Stomach smooth muscle (tissue), 2 donors: Measurements from ENCODE around the gene HSDL1.

Experiments
- H3K27ac ChIP-seq: one replicate; pipeline ENCODE4 v1.7.0; 2013; ENCODE audit warnings: mild to moderate bottlenecking, low read length, inconsistent platforms
- H3K27me3 ChIP-seq, 2 donors: one replicate each; pipeline ENCODE4 v1.7.0; 2013; ENCODE audit warnings: low read length in 2 of 2; ENCODE audit not compliant: insufficient read depth in 2 of 2, control insufficient read depth in 1 of 2
- H3K36me3 ChIP-seq, 2 donors: one replicate each; pipeline ENCODE4 v1.7.0; 2013; ENCODE audit warnings: low read length in 2 of 2; ENCODE audit not compliant: control insufficient read depth in 2 of 2, insufficient read depth in 2 of 2
- H3K4me1 ChIP-seq: one replicate; pipeline ENCODE4 v1.7.0; 2013; ENCODE audit warnings: low read length; ENCODE audit not compliant: control insufficient read depth, insufficient read depth
- H3K4me3 ChIP-seq, 2 donors: one replicate each; pipeline ENCODE4 v1.7.0; 2013; ENCODE audit warnings: low read length in 2 of 2
- H3K9ac ChIP-seq, 2 donors: one replicate each; pipeline ENCODE4 v1.7.0; 2013; ENCODE audit warnings: low read length in 2 of 2, mild to moderate bottlenecking in 1 of 2
- H3K9me3 ChIP-seq, 2 donors: one replicate each; pipeline ENCODE4 v1.7.0; 2013; ENCODE audit warnings: low read length in 2 of 2; ENCODE audit not compliant: control insufficient read depth in 2 of 2
- donor health status: healthy.
- donor health status: Pancreatic carcinoma.

HSDL1 gene

DNA sequence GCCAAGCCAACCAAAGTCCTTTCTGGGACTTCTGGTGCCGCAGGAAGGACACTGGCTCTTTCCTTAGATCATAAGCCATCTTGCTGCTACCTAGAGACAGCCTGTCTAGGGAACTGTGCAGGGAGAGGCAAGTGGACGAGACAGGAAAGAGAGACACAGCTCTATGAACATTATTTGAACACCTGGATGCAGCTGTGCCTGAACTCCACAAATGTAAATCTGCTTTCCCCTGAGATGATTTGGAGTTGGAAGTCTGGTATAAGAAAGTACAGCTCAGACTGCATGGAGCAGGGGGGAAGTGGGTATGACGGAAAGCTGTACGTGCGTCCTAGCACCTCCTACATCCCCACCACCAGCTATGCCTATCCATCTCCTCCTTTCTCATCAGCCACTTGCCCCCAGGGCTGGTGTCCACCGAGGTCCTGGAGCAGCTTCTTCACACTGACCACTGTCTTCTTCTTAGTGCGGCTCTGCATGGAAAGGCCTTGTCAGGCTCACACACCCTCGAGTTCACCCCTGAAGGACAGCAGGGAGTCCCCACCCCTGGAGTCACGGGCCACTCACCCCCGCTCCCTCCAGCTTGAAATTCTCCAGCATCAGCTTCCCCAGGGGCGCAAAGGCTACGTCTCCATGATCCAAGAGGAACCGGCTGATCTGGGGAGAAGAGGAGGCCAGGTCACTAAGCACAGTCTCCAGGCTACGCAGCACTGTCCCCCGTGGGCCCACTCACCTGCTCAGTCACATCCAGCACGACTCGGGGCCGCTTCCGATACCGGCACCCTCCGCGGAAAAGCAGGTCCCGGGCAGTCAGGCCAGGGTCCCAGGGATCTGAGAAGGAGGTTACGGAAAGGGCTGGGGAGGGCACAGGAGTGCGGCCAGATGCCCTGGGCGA lies 37.9 kb upstream of the HSDL1 start:
- Histone ChIP-seq H3K27ac (no peak overlapping the region), H3K4me3 (no peak overlapping the region), H3K9me3 (no peaks in the 10 kb centered on the region), H3K4me1 (peaks cover 22% of the 10 kb centered on the region), H3K36me3 (peaks cover 11 to 25% of the 10 kb centered on the region in 2 donors), H3K27me3 (no peaks in the 10 kb centered on the region), H3K9ac (no peak overlapping the region)

- Histone ChIP-seq H3K4me1 (peaks cover 28% of the 10 kb centered on the region), H3K27ac (no peak overlapping the region), H3K9me3 (no peaks in the 10 kb centered on the region), H3K27me3 (no peaks in the 10 kb centered on the region), H3K36me3 (peaks cover 11 to 25% of the 10 kb centered on the region in 2 donors), H3K9ac (no peak overlapping the region), H3K4me3 (no peak overlapping the region)
Observed at GRCh38 chr16:84182104-84182503, 37.1 kb upstream of the HSDL1 start.

GRCh38 chr16:84181144-84181915 lies 36.4 kb upstream of the HSDL1 start:
- H3K9ac ChIP-seq, result no peak overlapping the region
- peaks cover 11 to 25% of the 10 kb centered on the region in 2 donors for H3K36me3 ChIP-seq
- H3K27ac ChIP-seq, result no peak overlapping the region

GRCh38 chr16:84180519-84181140 lies 35.7 kb upstream of the HSDL1 start:
- Histone ChIP-seq H3K9me3 (no peaks in the 10 kb centered on the region), H3K9ac (no peak overlapping the region), H3K36me3 (peaks cover 11 to 25% of the 10 kb centered on the region in 2 donors), H3K4me3 (no peak overlapping the region), H3K27ac (no peak overlapping the region), H3K4me1 (peaks cover 30% of the 10 kb centered on the region), H3K27me3 (no peaks in the 10 kb centered on the region)

More at GRCh38 chr16:84181144-84181915, 36.4 kb upstream of the HSDL1 start:
- Histone ChIP-seq H3K4me3 (no peak overlapping the region), H3K4me1 (peaks cover 32% of the 10 kb centered on the region), H3K9me3 (no peaks in the 10 kb centered on the region), H3K27me3 (no peaks in the 10 kb centered on the region)

DNA sequence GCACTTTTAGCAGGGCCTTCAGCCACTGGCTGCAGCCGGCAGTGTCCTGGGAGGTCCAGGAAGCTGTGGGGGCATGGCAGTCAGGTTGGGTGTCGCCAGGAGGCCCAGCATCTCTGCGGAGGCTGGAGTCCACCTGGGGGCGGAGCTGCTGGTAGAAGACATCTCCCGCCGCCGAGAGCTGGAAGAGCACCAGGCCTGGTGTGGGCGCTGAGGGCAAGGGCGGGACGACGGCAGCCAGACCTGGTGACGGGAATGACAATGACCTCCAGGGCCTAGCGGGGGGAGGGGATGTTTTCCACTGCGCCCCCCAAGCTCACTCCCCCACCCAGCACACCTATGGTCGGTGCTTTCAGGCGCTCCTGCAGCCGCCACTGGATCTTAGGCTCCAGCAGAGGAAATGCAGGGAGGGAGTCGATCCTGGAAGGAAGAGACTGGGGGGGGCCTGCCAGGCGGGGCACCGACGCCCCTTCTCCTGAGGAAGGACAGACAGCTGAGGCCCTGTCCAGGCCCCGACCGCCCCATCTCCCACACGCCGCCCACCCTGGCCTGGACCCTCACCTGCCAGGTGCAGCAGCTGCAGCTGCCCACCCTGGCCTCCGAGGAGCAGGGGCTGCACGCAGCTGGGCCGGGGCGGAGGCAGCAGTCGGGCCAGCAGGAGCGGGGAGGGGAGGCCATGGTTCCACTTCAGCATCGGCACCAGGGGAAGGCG lies 34.8 kb upstream of the HSDL1 start:
- Histone ChIP-seq H3K9me3 (no peaks in the 10 kb centered on the region), H3K4me1 (peaks cover 30% of the 10 kb centered on the region), H3K27ac (no peak overlapping the region), H3K9ac (no peak overlapping the region), H3K36me3 (peaks cover 11 to 25% of the 10 kb centered on the region in 2 donors), H3K27me3 (no peaks in the 10 kb centered on the region), H3K4me3 (no peak overlapping the region)

GRCh38 chr16:84178892-84179611 lies 34.1 kb upstream of the HSDL1 start:
- Histone ChIP-seq H3K36me3 (peaks cover 11 to 23% of the 10 kb centered on the region in 2 donors), H3K9me3 (no peaks in the 10 kb centered on the region), H3K4me1 (peaks cover 28% of the 10 kb centered on the region), H3K9ac (no peak overlapping the region), H3K27me3 (no peaks in the 10 kb centered on the region), H3K27ac (peak overlapping the region; percentile 46), H3K4me3 (no peak overlapping the region)

DNA sequence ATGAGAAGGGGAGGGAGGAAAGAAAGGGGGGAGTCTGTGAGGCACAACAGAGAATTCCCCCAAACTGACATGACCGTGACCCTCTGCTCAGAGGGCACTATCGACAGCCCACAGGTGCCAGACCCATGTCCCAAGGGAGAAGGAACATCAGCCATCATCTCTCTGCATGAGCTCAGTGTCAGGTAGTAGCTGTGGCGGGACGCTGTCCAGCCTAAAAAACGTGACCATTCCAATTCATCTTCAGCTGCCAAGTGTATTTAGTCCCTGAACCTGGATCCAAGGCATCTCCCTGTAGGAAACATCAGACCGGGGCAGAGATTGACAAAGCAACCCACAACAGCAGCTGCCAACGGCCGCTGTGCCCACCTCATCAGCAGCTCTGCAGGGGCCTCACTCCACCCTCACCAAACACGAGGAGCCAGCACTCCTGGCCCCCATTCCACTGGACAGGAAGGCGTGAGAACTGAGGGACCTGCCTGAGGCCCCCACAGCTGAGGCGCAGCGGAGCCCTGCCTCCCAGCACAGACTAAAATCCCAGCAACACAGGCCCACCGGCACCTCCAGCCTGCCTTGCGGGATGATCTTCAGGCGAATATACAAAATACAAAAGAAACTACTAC lies 33.3 kb upstream of the HSDL1 start:
- Histone ChIP-seq H3K36me3 (peaks cover 11 to 18% of the 10 kb centered on the region in 2 donors), H3K4me3 (no peak overlapping the region), H3K9ac (peak overlapping the region; percentile 21 to 36), H3K27ac (peak overlapping the region; percentile 46), H3K4me1 (peaks cover 28% of the 10 kb centered on the region), H3K9me3 (no peaks in the 10 kb centered on the region), H3K27me3 (no peaks in the 10 kb centered on the region)

DNA sequence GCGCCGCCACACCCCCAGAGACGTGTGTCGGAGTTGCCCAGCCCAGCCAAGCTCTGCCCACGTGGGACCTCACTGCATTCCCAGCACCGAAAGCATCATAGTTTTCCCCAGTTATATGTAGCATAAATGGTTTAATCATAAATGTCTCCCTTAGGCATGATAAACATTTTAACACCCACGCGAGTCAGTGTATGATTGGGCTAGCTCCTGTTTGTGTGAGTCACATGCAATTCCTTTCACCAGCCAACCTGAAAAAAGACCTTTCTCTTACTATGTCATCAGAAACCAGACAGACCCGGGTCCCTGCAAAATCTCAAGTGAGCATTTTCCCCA lies 32.7 kb upstream of the HSDL1 start:
- H3K9ac ChIP-seq, result peak overlapping the region in 1 of 2 donors; percentile 21
- peaks cover 7 to 16% of the 10 kb centered on the region in 2 donors for H3K36me3 ChIP-seq
- peak overlapping the region; percentile 46 for H3K27ac ChIP-seq
- no peaks in the 10 kb centered on the region for H3K27me3 ChIP-seq
- peak overlapping the region in 1 of 2 donors; percentile 35 for H3K4me3 ChIP-seq
- no peaks in the 10 kb centered on the region for H3K9me3 ChIP-seq
- peaks cover 28% of the 10 kb centered on the region for H3K4me1 ChIP-seq

DNA sequence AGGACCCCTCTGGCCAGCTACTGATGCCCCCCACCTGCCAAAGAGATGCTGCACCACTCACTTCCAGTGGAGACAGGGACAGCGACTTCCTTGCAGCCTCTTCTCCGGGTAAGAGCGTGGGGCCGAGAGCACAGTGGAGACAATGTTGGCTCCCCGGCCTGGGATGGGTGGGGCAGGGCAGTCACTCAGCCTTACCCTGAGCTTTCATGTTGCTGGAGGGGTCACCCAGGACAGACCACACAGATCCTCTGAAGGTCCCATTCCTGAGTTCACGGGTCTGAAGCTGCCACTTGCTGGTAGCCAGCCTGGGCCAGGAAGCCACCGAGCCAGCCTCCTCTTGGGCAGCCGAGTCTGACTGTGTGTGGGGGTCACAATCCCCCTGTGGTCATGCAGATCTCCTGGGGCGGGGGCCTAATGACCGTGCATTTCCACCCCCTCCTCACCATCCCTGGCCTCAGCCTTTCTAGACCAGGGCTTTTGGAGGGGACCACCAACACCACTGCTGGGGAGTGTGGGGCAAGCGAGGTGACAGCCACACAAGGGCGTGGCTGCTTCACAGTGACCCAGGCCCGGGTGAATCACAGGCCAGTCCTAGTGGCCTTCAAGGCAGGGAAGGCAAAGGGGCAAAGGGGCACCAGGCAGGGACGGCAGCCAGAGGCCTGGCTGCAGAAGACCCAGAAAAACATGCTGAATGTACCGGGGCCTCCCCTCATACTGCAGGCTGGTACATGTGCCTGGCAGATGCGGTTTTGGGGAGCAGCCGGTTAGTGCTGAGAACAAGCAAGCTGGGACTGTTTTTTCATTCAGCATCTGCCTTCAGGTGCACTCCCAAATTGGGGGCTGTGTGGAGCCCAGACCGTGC lies 31.4 kb upstream of the HSDL1 start:
- Histone ChIP-seq H3K9ac (peak overlapping the region in 1 of 2 donors; percentile 51), H3K36me3 (peaks cover 5 to 6% of the 10 kb centered on the region in 2 donors), H3K4me1 (peaks cover 28% of the 10 kb centered on the region), H3K4me3 (no peak overlapping the region), H3K27ac (peak overlapping the region; percentile 31), H3K9me3 (no peaks in the 10 kb centered on the region), H3K27me3 (no peaks in the 10 kb centered on the region)
